Stimulated activated effector memory CD8-positive, alpha-beta T cell treated with anti-CD3 and anti-CD28 coated beads, Interleukin-12 subunit alpha, Interleukin-12 subunit beta, amount 100 ng/mL, for 72 hours (primary cell): ENCODE measurements around the gene PDGFD.
A peak's percentile ranks its signal among the peaks of the same experiment; 100 is the strongest.

Experiments used
- ATAC-seq: fragments of 150-1000 bp; cut with Tn5 transposase; 2 replicates; pipeline ENCODE4 v1.10.0; 2021
- DNase-seq, 2 donors: peaks; one replicate each; pipeline ENCODE4 v3.0.0; 2021 to 2022; ENCODE audit warnings: low spot score in 2 of 2
- H3K27ac Mint-ChIP-seq: one replicate; pipeline ENCODE4 v1.8.0; 2022; ENCODE audit warnings: mild to moderate bottlenecking, mixed read lengths
- H3K36me3 Mint-ChIP-seq: one replicate; pipeline ENCODE4 v1.8.0; 2022; ENCODE audit warnings: mild to moderate bottlenecking, mixed read lengths
- H3K4me1 Mint-ChIP-seq: one replicate; pipeline ENCODE4 v1.8.0; 2022; ENCODE audit warnings: mixed read lengths
- H3K4me3 Mint-ChIP-seq: one replicate; pipeline ENCODE4 v1.8.0; 2022; ENCODE audit warnings: mild to moderate bottlenecking, mixed read lengths
- H3K9me3 Mint-ChIP-seq: one replicate; pipeline ENCODE4 v1.8.0; 2022; ENCODE audit warnings: mixed read lengths

Gene PDGFD

DNA sequence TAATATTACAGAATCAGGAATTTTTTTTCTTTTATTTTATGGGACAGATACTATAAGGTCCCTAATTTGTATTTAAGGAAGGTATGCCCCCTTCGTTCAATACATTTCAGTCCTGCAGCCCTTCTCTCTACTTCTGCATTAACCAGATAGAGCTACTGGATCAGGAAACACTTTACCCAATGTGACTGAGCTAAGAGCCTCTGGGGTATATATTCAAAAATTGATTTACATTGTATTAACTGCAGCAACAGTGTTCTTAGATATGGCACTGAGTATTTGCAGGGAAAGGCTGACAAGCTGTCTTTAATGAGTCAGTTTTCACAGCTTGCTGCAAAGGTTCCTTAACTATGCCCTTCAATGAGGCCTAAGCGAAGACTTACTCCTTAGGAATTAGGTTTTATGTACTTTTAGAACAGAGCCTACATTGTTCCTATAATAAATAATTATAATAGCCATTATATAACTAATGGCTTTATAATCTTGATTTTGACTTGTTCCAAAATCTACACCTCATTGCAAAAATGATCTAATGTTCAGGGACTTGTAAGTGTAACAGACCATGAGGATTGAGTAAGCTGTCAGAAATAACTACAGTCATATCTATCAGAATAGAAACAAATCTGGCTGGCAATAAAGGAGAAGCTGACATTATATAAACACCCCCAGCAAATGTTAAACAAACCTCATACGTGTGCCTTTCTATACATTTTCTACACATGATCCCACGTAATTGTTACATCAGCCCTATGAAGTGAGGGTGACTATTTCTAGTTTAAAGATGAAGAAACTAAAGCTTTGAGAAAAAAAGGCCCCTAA is 72.5 kb downstream of the PDGFD start:
- no peak overlapping the region for H3K27ac Mint-ChIP-seq
- no peak for DNase-seq

GRCh38 chr11:104090767-104091166 is 73.2 kb downstream of the PDGFD start:
- ATAC-seq, result no peak
- Mint-ChIP-seq H3K36me3 (no peaks in the 10 kb centered on the region), H3K4me3 (no peak overlapping the region), H3K4me1 (no peaks in the 10 kb centered on the region), H3K9me3 (no peaks in the 10 kb centered on the region), H3K27ac (no peak overlapping the region)
- no peak for DNase-seq

More for the DNA sequence above, 72.5 kb downstream of the PDGFD start:
- ATAC-seq, result no peak
- Mint-ChIP-seq H3K9me3 (no peaks in the 10 kb centered on the region), H3K4me3 (no peak overlapping the region), H3K4me1 (no peaks in the 10 kb centered on the region), H3K36me3 (no peaks in the 10 kb centered on the region)

GRCh38 chr11:104089481-104089880 is 74.5 kb downstream of the PDGFD start:
- Mint-ChIP-seq H3K4me3 (no peak overlapping the region), H3K4me1 (no peaks in the 10 kb centered on the region), H3K9me3 (no peaks in the 10 kb centered on the region), H3K27ac (no peak overlapping the region), H3K36me3 (no peaks in the 10 kb centered on the region)
- ATAC-seq (no peak), DNase-seq (no peak)

DNA sequence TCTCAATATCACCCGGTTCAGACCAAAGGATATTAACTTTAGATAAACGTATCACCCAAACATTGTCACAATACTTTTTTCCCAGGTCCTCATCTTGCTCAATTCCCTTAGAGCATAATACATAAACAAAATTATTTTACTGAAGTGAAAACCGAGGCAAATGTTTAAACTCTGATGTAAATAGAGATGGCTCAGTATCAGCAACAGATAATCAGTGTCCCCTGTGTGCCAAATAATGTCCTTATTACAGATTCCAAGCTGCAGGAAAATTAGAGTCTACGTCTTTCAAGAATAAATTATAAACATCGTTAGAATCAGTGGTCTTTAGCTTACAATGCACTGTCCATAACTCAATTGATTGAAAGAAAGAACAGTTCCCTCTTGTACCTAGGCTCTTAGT is 77.3 kb downstream of the PDGFD start:
- DNase-seq (no peak), ATAC-seq (no peak)
- H3K27ac Mint-ChIP-seq, result no peak overlapping the region
- H3K9me3 Mint-ChIP-seq, result no peaks in the 10 kb centered on the region
- no peaks in the 10 kb centered on the region for H3K36me3 Mint-ChIP-seq
- no peak overlapping the region for H3K4me3 Mint-ChIP-seq
- no peaks in the 10 kb centered on the region for H3K4me1 Mint-ChIP-seq

GRCh38 chr11:104078995-104079394 is 85.0 kb downstream of the PDGFD start:
- H3K4me3 Mint-ChIP-seq, result no peak overlapping the region
- no peak for DNase-seq
- H3K9me3 Mint-ChIP-seq, result no peaks in the 10 kb centered on the region

DNA sequence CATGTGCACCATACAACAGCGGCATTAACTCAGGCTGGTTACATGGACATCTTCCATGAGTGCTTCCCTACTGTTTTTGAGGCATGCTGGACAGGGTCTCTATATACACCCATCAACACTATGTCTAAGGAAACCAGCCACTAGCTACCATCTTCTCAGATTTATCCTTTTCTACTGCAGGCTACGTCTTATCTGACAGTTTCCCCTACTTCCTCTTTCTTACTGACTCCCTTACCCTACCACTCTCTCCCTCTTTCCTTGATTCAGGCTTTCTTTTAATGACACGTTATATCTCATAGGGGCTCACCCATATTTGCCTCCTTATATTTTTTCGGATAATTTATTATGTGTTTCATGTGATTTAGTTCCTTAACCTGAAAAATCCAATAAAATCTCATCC is 85.7 kb downstream of the PDGFD start:
- no peak overlapping the region for H3K4me3 Mint-ChIP-seq
- no peak for DNase-seq
- no peaks in the 10 kb centered on the region for H3K36me3 Mint-ChIP-seq
- ATAC-seq, result peak; percentile 24
- H3K4me1 Mint-ChIP-seq, result no peaks in the 10 kb centered on the region
- no peaks in the 10 kb centered on the region for H3K9me3 Mint-ChIP-seq
- H3K27ac Mint-ChIP-seq, result no peak overlapping the region

More at GRCh38 chr11:104078995-104079394, 85.0 kb downstream of the PDGFD start:
- no peaks in the 10 kb centered on the region for H3K36me3 Mint-ChIP-seq
- H3K4me1 Mint-ChIP-seq, result no peaks in the 10 kb centered on the region
- ATAC-seq, result no peak
- H3K27ac Mint-ChIP-seq, result no peak overlapping the region

GRCh38 chr11:104076455-104076854 is 87.5 kb downstream of the PDGFD start:
- Mint-ChIP-seq H3K27ac (no peak overlapping the region), H3K4me1 (no peaks in the 10 kb centered on the region), H3K9me3 (no peaks in the 10 kb centered on the region), H3K4me3 (no peak overlapping the region), H3K36me3 (no peaks in the 10 kb centered on the region)
- DNase-seq (no peak), ATAC-seq (no peak)

GRCh38 chr11:104075706-104076105 is 88.2 kb downstream of the PDGFD start:
- Mint-ChIP-seq H3K36me3 (no peaks in the 10 kb centered on the region), H3K4me1 (no peaks in the 10 kb centered on the region), H3K4me3 (no peak overlapping the region), H3K27ac (no peak overlapping the region), H3K9me3 (no peaks in the 10 kb centered on the region)
- ATAC-seq (no peak), DNase-seq (no peak)

GRCh38 chr11:104075091-104075490 is 88.9 kb downstream of the PDGFD start:
- no peaks in the 10 kb centered on the region for H3K4me1 Mint-ChIP-seq
- H3K36me3 Mint-ChIP-seq, result no peaks in the 10 kb centered on the region
- H3K9me3 Mint-ChIP-seq, result no peaks in the 10 kb centered on the region
- no peak overlapping the region for H3K4me3 Mint-ChIP-seq
- ATAC-seq, result no peak
- no peak for DNase-seq
- H3K27ac Mint-ChIP-seq, result no peak overlapping the region

GRCh38 chr11:104073950-104074705 is 89.8 kb downstream of the PDGFD start:
- H3K27ac Mint-ChIP-seq, result no peak overlapping the region
- DNase-seq, result no peak
- ATAC-seq, result peak; percentile 54
- H3K9me3 Mint-ChIP-seq, result no peaks in the 10 kb centered on the region
- H3K4me3 Mint-ChIP-seq, result no peak overlapping the region
- H3K36me3 Mint-ChIP-seq, result no peaks in the 10 kb centered on the region
- no peaks in the 10 kb centered on the region for H3K4me1 Mint-ChIP-seq

DNA sequence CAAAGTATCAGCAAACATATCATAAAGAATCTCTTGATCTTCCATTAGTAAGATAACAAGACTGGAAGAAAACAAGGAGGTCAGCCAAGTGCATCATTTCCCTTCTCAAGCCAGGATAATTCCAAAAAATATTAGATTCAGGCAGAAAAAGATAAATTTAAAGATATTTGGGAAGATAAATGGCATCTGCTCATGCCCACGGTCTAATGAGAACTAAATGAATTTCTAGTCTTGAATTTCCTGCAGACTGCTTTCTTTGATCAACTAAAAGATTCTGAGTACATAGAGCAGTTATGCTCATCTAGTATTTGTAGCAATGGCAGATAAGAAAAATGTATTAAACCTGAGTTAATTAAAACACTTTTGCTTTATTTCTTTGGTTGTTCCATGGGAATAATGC is 96.4 kb downstream of the PDGFD start:
- ATAC-seq, result no peak
- no peaks in the 10 kb centered on the region for H3K4me1 Mint-ChIP-seq
- no peaks in the 10 kb centered on the region for H3K36me3 Mint-ChIP-seq

DNA sequence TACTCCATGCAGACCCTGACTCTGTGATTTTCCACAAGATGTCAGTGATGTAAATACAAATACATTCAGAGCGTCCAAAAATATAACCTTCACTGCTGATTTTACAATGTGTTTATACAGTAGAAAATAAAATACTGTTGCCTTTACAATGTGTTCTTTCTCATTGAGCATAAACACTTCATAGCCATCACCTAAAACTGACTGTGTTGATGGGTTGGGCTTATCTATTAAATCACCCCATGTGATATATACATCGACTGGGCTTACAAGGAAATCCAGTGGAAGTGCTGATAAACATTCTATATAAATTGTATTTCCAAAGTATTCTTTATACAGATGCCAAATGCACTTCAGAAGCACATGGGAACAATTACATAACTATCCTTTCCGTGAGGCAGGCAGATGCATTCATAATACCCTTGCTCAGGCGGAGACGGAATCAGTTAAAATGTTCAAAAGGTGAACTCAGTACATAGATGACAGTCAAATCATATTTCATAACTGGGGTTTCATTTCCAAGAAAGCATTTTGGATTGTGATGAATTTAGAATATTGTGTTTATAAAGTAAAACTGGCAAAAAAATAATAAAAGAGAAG is 99.8 kb downstream of the PDGFD start:
- H3K27ac Mint-ChIP-seq, result no peak overlapping the region
- DNase-seq (no peak), ATAC-seq (no peak)
- no peak overlapping the region for H3K4me3 Mint-ChIP-seq
- no peaks in the 10 kb centered on the region for H3K9me3 Mint-ChIP-seq
- no peaks in the 10 kb centered on the region for H3K4me1 Mint-ChIP-seq
- H3K36me3 Mint-ChIP-seq, result no peaks in the 10 kb centered on the region

More for the DNA sequence above, 96.4 kb downstream of the PDGFD start:
- Mint-ChIP-seq H3K27ac (no peak overlapping the region), H3K9me3 (no peaks in the 10 kb centered on the region), H3K4me3 (no peak overlapping the region)
- DNase-seq, result no peak

DNA sequence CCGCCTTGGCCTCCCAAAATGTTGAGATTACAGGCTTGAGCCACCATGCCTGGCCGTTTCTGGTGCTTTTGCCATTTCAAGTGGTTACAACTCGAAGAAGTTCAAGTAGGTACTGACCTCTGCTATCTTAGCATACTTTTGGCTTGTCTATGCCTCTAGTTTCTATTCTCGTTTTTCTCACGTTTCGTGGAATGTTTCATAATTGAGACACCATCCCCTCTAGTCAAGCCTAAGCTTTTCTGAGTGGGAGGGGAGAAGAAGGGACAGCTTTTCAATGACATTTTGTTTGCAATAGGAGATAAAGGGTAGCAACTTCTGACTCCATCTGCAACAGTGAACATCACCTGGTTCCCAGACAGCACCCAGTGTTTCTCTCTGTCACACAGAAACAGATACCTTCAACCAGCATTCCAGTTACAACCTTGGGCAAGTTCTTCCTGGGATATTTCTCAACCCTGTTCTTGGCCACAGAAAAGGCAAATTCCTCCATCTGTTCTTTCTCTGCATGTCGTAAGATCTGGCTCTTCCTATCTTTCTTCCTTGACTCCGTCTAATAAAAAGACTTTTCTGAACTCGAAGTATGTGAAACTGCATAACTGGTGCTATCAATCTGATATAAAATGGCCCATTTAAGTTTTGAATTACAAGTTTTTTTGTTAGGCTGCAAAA is 102.0 kb downstream of the PDGFD start:
- Mint-ChIP-seq H3K36me3 (no peaks in the 10 kb centered on the region), H3K27ac (no peak overlapping the region), H3K4me1 (no peaks in the 10 kb centered on the region), H3K9me3 (no peaks in the 10 kb centered on the region), H3K4me3 (no peak overlapping the region)
- ATAC-seq (no peak), DNase-seq (no peak)

DNA sequence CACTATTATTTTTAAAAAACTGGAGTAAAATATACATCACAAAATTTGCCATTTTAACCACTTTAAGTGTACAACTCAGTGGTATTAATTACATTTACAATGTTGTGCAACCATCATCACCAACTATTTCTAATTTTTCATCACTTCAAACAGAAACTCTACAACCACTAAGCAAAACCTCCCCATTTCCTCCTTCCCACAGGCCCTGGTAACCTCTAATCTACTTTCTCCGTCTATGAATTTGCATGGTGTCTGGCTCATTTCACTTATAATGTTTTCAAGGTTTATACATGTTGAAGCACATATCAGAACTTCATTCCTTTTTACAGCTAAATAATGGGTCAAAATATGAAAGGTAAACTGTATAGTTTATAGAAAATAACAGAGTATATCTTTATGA is 103.1 kb downstream of the PDGFD start:
- no peak for DNase-seq
- no peaks in the 10 kb centered on the region for H3K36me3 Mint-ChIP-seq
- no peak for ATAC-seq

DNA sequence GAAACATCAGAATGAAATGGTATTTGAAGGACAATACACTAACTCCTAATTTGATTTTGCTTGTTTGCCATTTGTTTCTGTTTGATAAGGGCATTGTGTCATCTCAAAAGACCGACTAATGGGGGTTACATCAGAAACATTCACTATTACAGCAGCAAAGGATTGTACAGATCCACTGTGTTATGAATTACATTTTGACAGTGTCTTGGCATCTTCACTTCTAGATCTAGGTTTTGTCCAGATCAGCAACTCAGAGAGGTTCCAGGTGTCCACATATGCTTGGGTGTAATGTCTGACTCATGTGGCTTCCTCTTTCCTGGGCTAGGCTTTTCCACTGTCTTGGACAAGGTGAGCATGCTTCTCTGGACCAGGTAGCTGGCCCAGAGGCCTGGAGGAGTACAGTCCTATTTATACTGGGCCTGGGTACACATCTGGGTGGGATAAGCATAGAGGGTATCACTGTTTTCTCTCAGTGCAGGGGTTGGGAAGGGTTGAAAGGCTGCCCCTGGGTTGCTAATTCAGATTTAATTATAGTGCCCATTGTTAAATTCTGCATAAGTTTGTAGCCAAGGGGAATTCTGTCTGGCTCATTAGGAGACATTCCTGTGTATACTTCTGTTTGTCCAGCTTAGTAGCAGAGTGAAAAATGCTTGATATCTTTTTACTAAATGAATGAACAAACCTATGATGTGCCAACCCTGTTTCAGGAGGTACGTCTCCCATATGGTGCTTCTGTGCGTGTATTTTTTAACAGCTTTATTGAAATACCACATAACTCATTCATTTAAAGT is 103.7 kb downstream of the PDGFD start:
- H3K4me3 Mint-ChIP-seq, result no peak overlapping the region

More for the DNA sequence above, 103.1 kb downstream of the PDGFD start:
- no peak overlapping the region for H3K27ac Mint-ChIP-seq
- no peak overlapping the region for H3K4me3 Mint-ChIP-seq
- H3K4me1 Mint-ChIP-seq, result no peaks in the 10 kb centered on the region
- no peaks in the 10 kb centered on the region for H3K9me3 Mint-ChIP-seq

More for the DNA sequence above, 103.7 kb downstream of the PDGFD start:
- no peaks in the 10 kb centered on the region for H3K4me1 Mint-ChIP-seq
- H3K27ac Mint-ChIP-seq, result no peak overlapping the region
- ATAC-seq (peak; percentile 24), DNase-seq (no peak)
- H3K9me3 Mint-ChIP-seq, result no peaks in the 10 kb centered on the region
- H3K36me3 Mint-ChIP-seq, result no peaks in the 10 kb centered on the region
